ENCODE results near the gene BSG. TPM values are rescaled to one million over a fixed set of nuclear protein-coding genes. Genes with fewer than 3 reads are reported as not detected.

Gene BSG
- total and polyA plus RNA-seq, 10 donors: 95.3 to 307 (median 213) TPM

DNA sequence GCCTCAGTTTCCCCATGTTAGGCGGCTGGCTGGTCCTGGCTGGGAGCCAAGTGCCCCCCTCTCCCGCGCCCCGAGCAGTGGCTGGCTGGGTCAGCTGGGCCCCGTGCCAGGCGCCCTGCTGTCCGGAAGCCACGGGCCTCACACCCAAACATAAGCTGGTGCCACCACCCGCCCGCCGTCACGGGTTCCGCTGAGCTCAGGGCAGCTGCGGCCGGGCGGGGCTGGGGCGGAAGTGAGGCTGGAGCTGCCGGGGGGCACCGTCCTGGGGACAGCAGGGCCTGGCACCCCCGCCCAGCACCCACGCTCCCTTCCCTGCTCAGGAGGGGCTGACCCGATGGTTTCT, 36.6 kb downstream of the BSG start:
- Histone ChIP-seq H3K27ac (peak overlapping the region in 7 of 8 donors; percentile 61 to 89 (median 86)), H3K9me3 (no peaks in the 10 kb centered on the region), H3K4me1 (peaks cover 22 to 37% (median 34%) of the 10 kb centered on the region in 6 donors), H3K36me3 (no peaks in the 10 kb centered on the region), H3K27me3 (replicated peaks in 1 of 7) (peaks cover 0 to 13% (median 0%) of the 10 kb centered on the region in 7 donors), H3K4me3 (peak overlapping the region in 1 of 8 donors; percentile 71)
- TF ChIP-seq, protein P1, sequence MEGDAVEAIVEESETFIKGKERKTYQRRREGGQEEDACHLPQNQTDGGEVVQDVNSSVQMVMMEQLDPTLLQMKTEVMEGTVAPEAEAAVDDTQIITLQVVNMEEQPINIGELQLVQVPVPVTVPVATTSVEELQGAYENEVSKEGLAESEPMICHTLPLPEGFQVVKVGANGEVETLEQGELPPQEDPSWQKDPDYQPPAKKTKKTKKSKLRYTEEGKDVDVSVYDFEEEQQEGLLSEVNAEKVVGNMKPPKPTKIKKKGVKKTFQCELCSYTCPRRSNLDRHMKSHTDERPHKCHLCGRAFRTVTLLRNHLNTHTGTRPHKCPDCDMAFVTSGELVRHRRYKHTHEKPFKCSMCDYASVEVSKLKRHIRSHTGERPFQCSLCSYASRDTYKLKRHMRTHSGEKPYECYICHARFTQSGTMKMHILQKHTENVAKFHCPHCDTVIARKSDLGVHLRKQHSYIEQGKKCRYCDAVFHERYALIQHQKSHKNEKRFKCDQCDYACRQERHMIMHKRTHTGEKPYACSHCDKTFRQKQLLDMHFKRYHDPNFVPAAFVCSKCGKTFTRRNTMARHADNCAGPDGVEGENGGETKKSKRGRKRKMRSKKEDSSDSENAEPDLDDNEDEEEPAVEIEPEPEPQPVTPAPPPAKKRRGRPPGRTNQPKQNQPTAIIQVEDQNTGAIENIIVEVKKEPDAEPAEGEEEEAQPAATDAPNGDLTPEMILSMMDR (IDR thresholded peaks at IDR 0.05 in 8 of 11, conservative IDR thresholded peaks at IDR 0.05 in 3 of 11): no peak
- peak; percentile 57 to 86 (median 68) for TF ChIP-seq POLR2AphosphoS5 (IDR thresholded peaks at IDR 0.05)
- peak; percentile 88 for DNase-seq
- intact Hi-C loops (cut with DNase I; ENCODE audit: low total_unique reads): no loop called here
- WGBS, 5 donors: 38 to 69% (median 47%) methylated on average over 6 to 22 of the region's 22 CpGs; no CpG with 5 or more reads in 1 of the 5 donors

DNA sequence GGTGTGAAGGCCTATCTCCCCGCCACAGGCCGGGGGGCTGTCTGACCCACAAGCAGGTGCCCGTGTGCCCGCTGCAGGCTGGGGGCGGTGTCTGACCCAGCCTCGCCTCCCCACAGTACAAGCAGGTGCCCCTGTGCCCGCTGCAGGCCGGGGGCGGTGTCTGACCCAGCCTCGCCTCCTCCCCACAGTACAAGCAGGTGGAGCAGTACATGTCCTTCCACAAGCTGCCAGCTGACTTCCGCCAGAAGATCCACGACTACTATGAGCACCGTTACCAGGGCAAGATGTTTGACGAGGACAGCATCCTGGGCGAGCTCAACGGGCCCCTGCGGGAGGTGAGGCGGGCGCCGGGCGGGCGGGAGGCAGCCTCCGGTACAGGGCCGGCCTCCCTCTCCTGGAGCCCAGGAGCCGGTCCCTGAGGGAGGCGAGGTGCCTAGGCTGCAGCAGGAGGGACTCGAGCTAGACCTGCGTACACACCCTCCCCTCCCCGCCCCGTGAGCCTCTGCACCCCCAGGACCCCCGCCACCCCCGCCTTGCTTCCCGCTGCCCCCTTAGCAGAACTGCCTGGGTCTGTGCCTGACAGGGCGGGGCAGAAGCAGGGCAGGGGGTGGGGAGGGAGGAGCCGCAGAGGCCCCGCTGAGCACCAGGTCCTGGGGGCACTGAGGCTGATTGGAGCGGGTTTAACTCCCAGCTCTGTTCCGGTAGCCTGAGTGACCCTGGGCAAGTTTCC, 37.8 kb downstream of the BSG start:
- Histone ChIP-seq H3K4me1 (peaks cover 22 to 37% (median 34%) of the 10 kb centered on the region in 6 donors), H3K9me3 (no peaks in the 10 kb centered on the region), H3K36me3 (no peaks in the 10 kb centered on the region), H3K27me3 (replicated peaks in 1 of 7) (peaks cover 0 to 13% (median 0%) of the 10 kb centered on the region in 7 donors), H3K4me3 (peak overlapping the region; percentile 19 to 71 (median 38)), H3K27ac (peak overlapping the region; percentile 61 to 89 (median 86))
- intact Hi-C loops (cut with DNase I; ENCODE audit: low total_unique reads): no loop called here
- DNase-seq: peak; percentile 84
- TF ChIP-seq, protein P1 (IDR thresholded peaks at IDR 0.05 in 8 of 11, conservative IDR thresholded peaks at IDR 0.05 in 3 of 11): peak in 1 of 11 experiments; percentile 8
- TF ChIP-seq POLR2AphosphoS5 (IDR thresholded peaks at IDR 0.05) (peak in 1 of 3 donors; percentile 42), POLR2A (IDR thresholded peaks at IDR 0.05) (no peak)
- WGBS, 5 donors: 6 to 40% (median 33%) methylated on average over 9 to 38 of the region's 38 CpGs

DNA sequence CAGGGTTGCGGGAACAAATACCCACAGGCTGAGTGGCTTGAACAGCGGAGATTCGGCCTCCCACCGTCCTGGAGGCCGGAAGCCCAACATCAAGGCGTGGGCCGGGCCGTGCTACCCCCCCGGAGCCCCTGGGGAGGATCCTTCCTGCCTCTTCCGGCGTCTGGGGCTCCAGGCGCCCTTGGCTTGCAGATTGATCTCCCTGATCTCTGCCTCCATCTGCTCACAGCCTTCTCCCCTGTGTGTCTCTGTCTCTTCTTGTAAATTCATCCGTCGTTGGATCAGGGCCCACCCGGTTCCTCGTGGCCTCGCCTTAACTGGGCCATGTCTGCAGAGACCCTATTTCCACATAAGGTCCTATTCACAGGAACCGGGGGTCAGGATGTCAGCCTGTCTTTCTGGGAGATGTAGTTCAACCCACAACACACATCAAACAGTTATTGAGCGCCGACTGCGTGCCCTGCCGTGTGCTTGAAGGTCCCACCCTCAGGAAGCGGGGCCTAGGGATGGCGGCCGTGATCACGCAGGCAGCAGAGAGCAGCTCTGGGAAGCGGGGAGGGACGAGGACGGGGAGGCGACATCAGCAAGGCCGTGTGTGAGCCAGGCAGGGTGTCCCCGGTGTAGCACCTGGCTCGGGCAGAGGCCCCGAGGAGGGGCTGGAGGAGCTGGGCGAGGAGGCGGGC, 38.5 kb downstream of the BSG start:
- Histone ChIP-seq H3K4me1 (peaks cover 22 to 42% (median 38%) of the 10 kb centered on the region in 6 donors), H3K27me3 (replicated peaks in 1 of 7) (peaks cover 0 to 18% (median 0%) of the 10 kb centered on the region in 7 donors), H3K4me3 (peak overlapping the region; percentile 19 to 71 (median 38)), H3K9me3 (no peaks in the 10 kb centered on the region), H3K36me3 (no peaks in the 10 kb centered on the region), H3K27ac (peak overlapping the region; percentile 61 to 89 (median 86))
- WGBS, 5 donors: 17 to 36% (median 23%) methylated on average over 35 to 36 of the region's 36 CpGs
- peak; percentile 90 for DNase-seq
- TF ChIP-seq POLR2A (IDR thresholded peaks at IDR 0.05) (no peak), POLR2AphosphoS5 (IDR thresholded peaks at IDR 0.05) (peak; percentile 57 to 84 (median 75))
- TF ChIP-seq, protein P1 (IDR thresholded peaks at IDR 0.05 in 8 of 11, conservative IDR thresholded peaks at IDR 0.05 in 3 of 11): no peak
- intact Hi-C loops (cut with DNase I; ENCODE audit: low total_unique reads): no loop called here

DNA sequence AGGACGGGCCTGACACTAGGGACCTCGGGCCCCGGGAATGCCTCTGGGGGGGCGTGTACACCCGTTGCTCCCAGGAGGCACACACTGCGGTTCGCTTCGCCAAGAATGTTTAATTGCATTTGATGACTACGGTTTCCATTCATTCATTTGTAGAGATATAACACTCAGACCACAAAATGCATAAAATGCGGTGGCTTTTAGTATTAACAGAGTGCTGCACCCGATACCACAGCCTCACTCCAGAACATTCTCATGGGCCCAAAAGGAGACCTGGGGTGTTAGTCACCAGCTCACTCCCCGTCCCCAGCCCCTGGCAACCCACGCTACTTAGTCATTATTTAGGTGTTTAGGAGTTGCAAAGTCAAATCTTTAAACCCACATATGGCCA, 39.1 kb downstream of the BSG start:
- Histone ChIP-seq H3K27me3 (replicated peaks in 1 of 7) (peaks cover 0 to 22% (median 0%) of the 10 kb centered on the region in 7 donors), H3K9me3 (no peaks in the 10 kb centered on the region), H3K36me3 (no peaks in the 10 kb centered on the region), H3K27ac (peak overlapping the region; percentile 61 to 89 (median 86)), H3K4me3 (peak overlapping the region in 3 of 8 donors; percentile 40 to 71 (median 48)), H3K4me1 (peaks cover 22 to 45% (median 39%) of the 10 kb centered on the region in 6 donors)
- DNase-seq: no peak
- intact Hi-C loops (cut with DNase I; ENCODE audit: low total_unique reads): no loop called here
- 43 to 59% (median 55%) methylated on average over 13 of the region's 13 CpGs for WGBS, 5 donors
- TF ChIP-seq, protein P1 (IDR thresholded peaks at IDR 0.05 in 8 of 11, conservative IDR thresholded peaks at IDR 0.05 in 3 of 11): no peak
- TF ChIP-seq POLR2A (IDR thresholded peaks at IDR 0.05) (no peak), POLR2AphosphoS5 (IDR thresholded peaks at IDR 0.05) (no peak)
